Measurements from ENCODE around the gene SEPTIN6. TPM values are rescaled to one million over a fixed set of nuclear protein-coding genes. Genes with fewer than 3 reads are reported as not detected.

Gene SEPTIN6
- total and polyA plus RNA-seq, 12 donors, result 42.4 to 332 (median 128) TPM

GRCh38 chrX:119695535-119696050 is 2.6 kb upstream of the SEPTIN6 start:
- Histone ChIP-seq H3K4me1 (replicated peaks in 1 of 2) (peaks cover 0 to 6% of the 10 kb centered on the region in 2 donors), H3K4me3 (no peak overlapping the region), H3K27me3 (no peaks in the 10 kb centered on the region), H3K9me3 (replicated peaks in 1 of 3) (no peaks in the 10 kb centered on the region), H3K36me3 (replicated peaks in 1 of 2) (no peaks in the 10 kb centered on the region), H3K27ac (no peak overlapping the region)
- WGBS, 4 donors, result 71 to 89% (median 85%) methylated on average over 9 to 12 of the region's 12 CpGs
- DNase-seq, result no peak
- intact Hi-C loops (cut with DNase I), result loop anchor here in 1 of 2 donors (10.0 kb wide), 1 partner anchor 81 kb away; no protein-coding TSS in a partner anchor
- no peak for TF ChIP-seq CTCF (IDR thresholded peaks at IDR 0.05)
- TF ChIP-seq POLR2A (IDR thresholded peaks at IDR 0.05), result no peak

- Histone ChIP-seq H3K27me3 (no peaks in the 10 kb centered on the region), H3K4me3 (peak overlapping the region in 1 of 4 donors; percentile 74), H3K9me3 (replicated peaks in 1 of 3) (no peaks in the 10 kb centered on the region), H3K4me1 (replicated peaks in 1 of 2) (peaks cover 0 to 6% of the 10 kb centered on the region in 2 donors), H3K27ac (peak overlapping the region in 4 of 5 donors; percentile 13 to 92 (median 68)), H3K36me3 (replicated peaks in 1 of 2) (no peaks in the 10 kb centered on the region)
- intact Hi-C loops (cut with DNase I), result loop anchor here in 1 of 2 donors (10.0 kb wide), 1 partner anchor 80 kb away; no protein-coding TSS in a partner anchor
- 69 to 76% (median 72%) methylated on average over 26 to 39 of the region's 39 CpGs for WGBS, 4 donors
- peak in 4 of 7 donors; percentile 21 to 63 (median 38) for DNase-seq
- TF ChIP-seq CTCF (IDR thresholded peaks at IDR 0.05) (no peak), POLR2A (IDR thresholded peaks at IDR 0.05) (no peak)
These were observed 1.9 kb upstream of the SEPTIN6 start for GRCh38 chrX:119694601-119695534.

GRCh38 chrX:119693996-119694451 is 1.1 kb upstream of the SEPTIN6 start:
- Histone ChIP-seq H3K27ac (peak overlapping the region; percentile 72 to 94 (median 92)), H3K27me3 (no peaks in the 10 kb centered on the region), H3K4me3 (peak overlapping the region in 2 of 4 donors; percentile 48 to 74), H3K4me1 (replicated peaks in 1 of 2) (peaks cover 0 to 6% of the 10 kb centered on the region in 2 donors), H3K36me3 (replicated peaks in 1 of 2) (no peaks in the 10 kb centered on the region), H3K9me3 (replicated peaks in 1 of 3) (no peaks in the 10 kb centered on the region)
- intact Hi-C loops (cut with DNase I), result loop anchor here in 1 of 2 donors (10.0 kb wide), 1 partner anchor 79 kb away; no protein-coding TSS in a partner anchor
- 18 to 39% (median 37%) methylated on average over 15 to 23 of the region's 23 CpGs; no CpG with 5 or more reads in 1 of the 4 donors for WGBS, 4 donors
- peak in 1 of 2 donors; percentile 48 for TF ChIP-seq POLR2A (IDR thresholded peaks at IDR 0.05)
- TF ChIP-seq CTCF (IDR thresholded peaks at IDR 0.05), result no peak
- peak; percentile 51 to 71 (median 64) for DNase-seq

Data from adrenal gland (tissue), 12 donors.